HepG2 (cell line): Measurements from ENCODE around the gene XPO5. TPM values are rescaled to one million over a fixed set of nuclear protein-coding genes. Genes with fewer than 3 reads are reported as not detected.

ENCODE experiments used
- CBX1 ChIP-seq: IDR thresholded peaks from one replicate; pipeline ENCODE4 v1.6.1; 2016; ENCODE audit warnings: antibody characterized with exemption, low read depth
- CERS6 ChIP-seq: sonication (generic); formaldehyde crosslinking; IDR thresholded peaks from 2 replicates; pipeline ENCODE4 v1.5.0; 2020; ENCODE audit warnings: missing genetic modification reagents
- CHCHD3 ChIP-seq: sonication (generic); formaldehyde crosslinking; IDR thresholded peaks from 2 replicates; pipeline ENCODE4 v1.8.0; 2022; ENCODE audit warnings: mild to moderate bottlenecking, missing genetic modification reagents, moderate library complexity
- CREB1 ChIP-seq, 2 experiments: fragments of 450-650 bp in 1 of 2; IDR thresholded peaks; 2 replicates each; pipeline ENCODE4 v1.6.1; 2016 to 2017; ENCODE audit warnings: control low read depth in 1 of 2, mild to moderate bottlenecking in 1 of 2, missing compliant biosample characterization in 1 of 2, missing genetic modification characterization in 1 of 2
- EZH2 ChIP-seq: conservative IDR thresholded peaks from 2 replicates; pipeline ENCODE4 v1.6.1; 2012; ENCODE audit warnings: mild to moderate bottlenecking, low read depth, low read length, moderate library complexity
- IKZF4 ChIP-seq: sonication (generic); formaldehyde crosslinking; IDR thresholded peaks from 2 replicates; pipeline ENCODE4 v1.5.1; 2020; ENCODE audit warnings: borderline replicate concordance, mild to moderate bottlenecking, low read depth, missing genetic modification reagents; ENCODE audit errors: not compliant biosample characterization
- KLF16 ChIP-seq, 2 experiments: sonication (generic) in 1 of 2; formaldehyde crosslinking in 1 of 2; IDR thresholded peaks; 2 replicates each; pipeline versions ENCODE4 v1.6.1 to v1.8.0; 2016 to 2023; ENCODE audit warnings: missing genetic modification reagents in 2 of 2, missing compliant biosample characterization in 1 of 2
- RFX1 ChIP-seq: fragments of 450-650 bp; IDR thresholded peaks from 2 replicates; pipeline ENCODE4 v1.6.1; 2017
- RFXANK ChIP-seq: IDR thresholded peaks from 2 replicates; pipeline ENCODE4 v1.6.1; 2016
- SAP130 ChIP-seq: IDR thresholded peaks from 2 replicates; pipeline ENCODE4 v1.6.1; 2016; ENCODE audit warnings: low read depth
- UBTF ChIP-seq: sonication (generic); formaldehyde crosslinking; IDR thresholded peaks from 2 replicates; pipeline ENCODE4 v1.4.0; 2020; ENCODE audit warnings: mild to moderate bottlenecking, missing genetic modification reagents
- ZNF17 ChIP-seq: sonication (generic); formaldehyde crosslinking; IDR thresholded peaks from 2 replicates; pipeline ENCODE4 v1.5.0; 2020; ENCODE audit warnings: mild to moderate bottlenecking, missing genetic modification reagents
- ZNF235 ChIP-seq: sonication (generic); formaldehyde crosslinking; IDR thresholded peaks from 2 replicates; pipeline ENCODE4 v1.8.1; 2023; ENCODE audit warnings: mild to moderate bottlenecking, missing genetic modification reagents, borderline replicate concordance
- ZNF318 ChIP-seq: sonication (generic); formaldehyde crosslinking; IDR thresholded peaks from 2 replicates; pipeline ENCODE4 v1.4.0; 2020; ENCODE audit warnings: mild to moderate bottlenecking, missing genetic modification reagents
- ZNF503 ChIP-seq: sonication (generic); formaldehyde crosslinking; IDR thresholded peaks from 2 replicates; pipeline ENCODE4 v1.4.0; 2020; ENCODE audit warnings: missing genetic modification reagents
- polyA plus RNA-seq, 8 experiments: library from polyadenylated mRNA; depleted of rRNA in 3 of 8; stranded (reverse) in 7 of 8; unstranded in 1 of 8; fragments of >200 nt; fragmentation: Illumina TruSeq in 4 of 8; extraction: Trizol in 4 of 8; gene quantifications; 2 replicates each; pipeline versions ENCODE4 v1.2.1 to v1.2.3, GENCODE V29; 2011 to 2016; ENCODE audit warnings: low read depth in 4 of 8, missing spikeins in 1 of 8, mixed read lengths in 1 of 8; ENCODE audit not compliant: insufficient read depth in 1 of 8
- total RNA-seq, 5 experiments: library from RNA; depleted of rRNA; stranded (reverse); fragments of >200 nt; fragmentation: Illumina TruSeq; extraction: Trizol; gene quantifications; 2 replicates each; pipeline ENCODE4 v1.2.3, GENCODE V29; 2016; ENCODE audit warnings: low read depth in 1 of 5

Gene XPO5
- total and polyA plus RNA-seq, 2 of the 13 experiments (the other 11 are each of a cell fraction or from before 2014, with no cell fraction given) = 52.2 to 68.0 TPM

- TF ChIP-seq CERS6 (CRISPR knock-in tag) = no peak
- peak; percentile 33; the same call in 1 of the 2 replicates for TF ChIP-seq CREB1 (IDR thresholded peaks at IDR 0.05)
- TF ChIP-seq CREB1 (CRISPR knock-in tag; IDR thresholded peaks at IDR 0.05) = peak; percentile 83
- no peak; the same call in 1 of the 2 replicates for TF ChIP-seq ZNF503 (CRISPR knock-in tag)
- TF ChIP-seq RFX1 = peak; percentile 97
- 0 out of 2 replicates have a peak, but pooled peaks have one; percentile 78 for TF ChIP-seq ZNF17 (CRISPR knock-in tag)
- no peak for TF ChIP-seq RFXANK (CRISPR knock-in tag)
- no peak for TF ChIP-seq ZNF318
- peak in 1 of 2 experiments; percentile 93; a peak in 2 of 4 replicates for TF ChIP-seq KLF16 (CRISPR knock-in tag; IDR thresholded peaks at IDR 0.05)
- no peak for TF ChIP-seq EZH2
- TF ChIP-seq IKZF4 = peak; percentile 11
- TF ChIP-seq SAP130 = peak; percentile 98
- TF ChIP-seq UBTF (CRISPR knock-in tag) = peak; percentile 99
- 0 out of 2 replicates have a peak, but pooled peaks have one; percentile 46 for TF ChIP-seq CHCHD3 (CRISPR knock-in tag)
- TF ChIP-seq ZNF235 = peak; percentile 72; the same call in 1 of the 2 replicates
- no peak for TF ChIP-seq CBX1
Measured at GRCh38 chr6:43516697-43517504, 58.9 kb downstream of the XPO5 start, which contains the start of the genes POLR1C and YIPF3 (continued).
